CD4-positive, alpha-beta T cell treated with Interleukin-17A for 1 hour (primary cell): ENCODE results near the gene CCDC83.

ENCODE experiments used
- DNase-seq: peaks from one replicate; pipeline ENCODE4 v3.0.0-alpha.2; 2020

The CCDC83 gene

DNA sequence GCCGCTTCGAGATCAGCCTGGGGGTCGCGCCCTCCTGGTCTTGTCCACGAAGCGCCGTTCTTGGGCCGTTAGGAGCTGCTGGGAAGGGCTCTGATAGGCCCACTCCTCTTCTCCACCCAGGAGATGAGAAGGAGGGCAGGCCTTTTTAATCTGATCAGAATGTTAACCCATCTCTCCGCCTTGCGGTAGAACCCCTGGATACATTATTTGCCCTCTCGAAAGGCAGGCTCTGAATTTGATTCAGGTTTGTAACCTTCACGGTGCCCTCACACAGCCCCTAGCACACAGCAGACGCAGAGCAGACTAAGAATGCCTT lies at the start of gene CCDC83:
Gene CCDC83 (plus strand): TSS at position 43 of the 316 bp plus-strand sequence. CDS start 9,741 bp downstream, outside the sequence.
- DNase-seq: no peak

- DNase-seq: no peak
These were observed 49.8 kb upstream of the CCDC83 start for GRCh38 chr11:85805387-85805786.

GRCh38 chr11:85806016-85806415 lies 49.2 kb upstream of the CCDC83 start:
- DNase-seq: no peak

DNA sequence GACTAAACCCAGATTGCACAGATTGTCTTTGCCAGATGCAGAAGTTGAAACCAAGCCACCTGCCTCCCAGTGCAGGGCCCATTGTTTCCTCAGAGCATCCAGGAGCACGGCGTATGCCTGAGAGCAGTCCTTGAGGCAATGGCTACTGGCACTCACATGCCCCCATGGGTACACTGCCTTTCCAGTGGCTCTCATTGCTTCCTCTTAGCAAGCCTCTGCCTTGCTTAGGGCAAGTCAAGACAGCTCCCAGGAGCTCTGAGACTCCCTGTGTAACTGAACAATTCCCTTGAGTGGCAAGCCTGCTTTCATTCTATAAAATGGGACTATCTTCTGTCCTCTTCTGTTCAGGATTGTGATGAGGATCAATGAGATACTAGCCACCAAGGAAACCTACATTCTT lies 48.3 kb upstream of the CCDC83 start:
- no peak for DNase-seq

DNA sequence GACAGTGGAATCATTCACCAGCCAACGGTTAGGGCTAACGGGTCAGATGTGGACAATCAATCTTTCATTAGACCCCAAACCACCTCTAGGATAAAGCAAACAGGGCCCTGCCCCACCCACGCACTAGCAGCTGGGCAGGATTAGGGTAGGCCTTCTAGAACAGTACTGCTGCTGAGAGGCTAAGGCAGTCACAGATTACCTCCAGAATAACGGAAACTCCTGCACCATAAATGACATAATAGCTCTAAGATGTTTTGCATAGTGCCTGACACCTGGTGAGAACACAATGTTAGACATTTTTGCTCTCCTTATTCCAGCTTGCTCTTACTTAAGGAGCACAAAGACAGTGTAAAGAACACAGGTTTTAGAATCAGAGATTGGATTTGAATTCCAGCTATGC lies 46.0 kb upstream of the CCDC83 start:
- DNase-seq: peak; percentile 37

- peak; percentile 40 for DNase-seq
These were observed 45.3 kb upstream of the CCDC83 start for GRCh38 chr11:85809863-85810262.

DNA sequence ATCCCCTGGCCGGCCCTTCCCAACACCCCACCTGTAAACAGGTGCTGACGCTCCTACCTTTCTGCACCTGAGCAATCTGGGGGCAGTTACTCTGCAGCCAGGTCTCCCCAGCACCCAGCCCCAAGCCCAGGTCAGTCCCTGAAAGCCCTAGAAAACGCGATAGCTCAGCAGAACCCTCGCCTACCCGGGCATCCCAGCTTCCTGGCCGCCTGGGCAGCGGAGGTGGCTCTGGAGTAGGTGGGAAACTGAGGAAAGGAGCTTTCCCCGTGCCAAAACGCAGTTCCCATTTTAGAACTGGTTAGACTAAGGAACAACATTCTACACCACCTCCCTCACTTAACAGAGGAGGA lies 44.7 kb upstream of the CCDC83 start:
- no peak for DNase-seq

DNA sequence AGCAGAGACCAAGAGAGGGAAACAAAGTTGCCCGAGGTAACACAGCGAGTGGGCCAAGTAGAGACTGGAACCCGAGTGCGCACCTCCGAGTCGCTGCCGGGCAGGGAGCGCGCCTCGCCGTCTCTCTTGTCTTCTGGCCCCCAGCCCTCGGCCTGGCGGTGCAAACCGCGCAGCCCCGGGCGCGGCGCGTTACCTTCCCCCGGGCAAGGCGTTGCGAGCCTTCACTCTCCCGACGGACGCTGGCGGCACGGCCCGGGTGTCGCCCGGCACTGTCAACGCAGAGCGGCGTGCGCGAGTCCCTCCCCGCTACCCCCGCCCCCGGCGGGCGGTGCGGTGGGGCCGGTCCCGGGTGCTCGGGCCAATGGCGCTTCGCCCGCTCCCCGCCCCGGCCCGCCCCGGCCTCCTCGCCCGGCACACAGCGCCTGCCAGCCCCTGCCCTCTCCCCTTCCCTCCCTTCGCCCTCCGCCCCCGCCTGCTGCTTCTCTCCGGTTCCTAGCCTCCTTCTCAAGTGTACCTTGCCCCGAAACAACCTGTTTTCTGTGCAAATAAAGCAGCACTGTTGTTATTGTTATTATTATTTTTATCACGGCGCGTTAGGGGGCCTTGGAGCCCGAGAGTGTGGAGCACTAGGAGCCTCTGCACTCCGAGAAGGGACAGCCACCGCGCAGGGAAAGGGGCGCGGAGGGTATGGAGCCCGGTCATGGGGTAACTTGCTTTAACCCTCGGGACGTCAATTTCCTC lies 44.1 kb upstream of the CCDC83 start, which contains the start of gene SYTL2:
Gene SYTL2 (minus strand): TSS at position 271 of the 741 bp plus-strand sequence. CDS start 53,416 bp downstream, outside the sequence.
- DNase-seq: peak; percentile 79

GRCh38 chr11:85811624-85812023 lies 43.6 kb upstream of the CCDC83 start:
- DNase-seq: no peak

DNA sequence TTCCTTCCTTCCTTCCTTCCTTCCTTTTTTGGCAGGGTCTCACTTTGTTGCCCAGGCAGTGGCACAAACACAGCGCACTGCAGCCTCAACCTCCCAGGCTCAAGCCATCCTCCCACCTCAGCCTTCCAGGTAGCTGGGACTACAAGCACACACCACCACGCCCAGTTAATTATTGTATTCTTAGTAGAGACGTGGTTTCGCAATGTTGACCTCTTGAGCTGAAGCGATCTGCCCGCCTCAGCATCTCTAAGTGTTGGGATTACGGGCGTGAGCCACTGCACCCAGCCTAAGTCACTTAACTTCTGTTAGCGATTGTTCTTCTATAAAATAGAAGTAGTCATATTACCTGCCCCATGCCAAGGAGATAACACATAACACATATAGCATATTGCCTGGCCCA lies 41.5 kb upstream of the CCDC83 start:
- DNase-seq: no peak

DNA sequence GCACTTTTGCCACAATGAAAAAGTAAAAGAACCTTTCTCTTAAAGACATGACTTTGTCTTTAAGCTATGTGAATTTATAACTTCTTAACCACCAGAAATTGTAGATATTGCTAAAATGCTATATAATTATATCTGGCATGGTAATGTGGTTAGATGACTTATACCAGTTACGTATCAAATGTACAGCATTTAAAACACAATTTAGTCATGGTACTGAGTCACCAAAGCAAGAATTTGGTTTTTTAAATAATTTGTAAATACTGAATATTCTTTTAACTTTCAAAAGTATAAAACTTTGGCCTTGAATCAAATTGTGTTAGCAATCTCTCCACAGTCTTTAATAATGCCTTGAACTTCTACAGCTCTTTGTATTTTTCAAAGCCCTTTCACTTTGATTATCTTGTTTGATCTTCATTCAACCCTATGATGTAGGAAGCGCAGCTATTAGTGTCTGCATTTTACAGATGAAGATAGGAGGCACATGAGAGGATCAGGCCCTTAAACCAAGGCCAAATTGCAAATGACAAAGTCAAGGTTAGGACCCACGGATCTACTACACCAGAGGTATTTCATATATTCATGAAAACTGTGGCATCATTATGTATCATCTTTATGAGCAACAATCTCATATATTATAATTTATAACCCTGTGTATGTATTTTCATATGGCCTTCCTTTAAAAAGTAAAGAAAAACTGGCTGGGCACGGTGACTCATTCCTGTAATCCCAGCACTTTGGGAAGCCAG lies 39.8 kb upstream of the CCDC83 start:
- DNase-seq: no peak

GRCh38 chr11:85819441-85819840 lies 35.7 kb upstream of the CCDC83 start:
- no peak for DNase-seq

DNA sequence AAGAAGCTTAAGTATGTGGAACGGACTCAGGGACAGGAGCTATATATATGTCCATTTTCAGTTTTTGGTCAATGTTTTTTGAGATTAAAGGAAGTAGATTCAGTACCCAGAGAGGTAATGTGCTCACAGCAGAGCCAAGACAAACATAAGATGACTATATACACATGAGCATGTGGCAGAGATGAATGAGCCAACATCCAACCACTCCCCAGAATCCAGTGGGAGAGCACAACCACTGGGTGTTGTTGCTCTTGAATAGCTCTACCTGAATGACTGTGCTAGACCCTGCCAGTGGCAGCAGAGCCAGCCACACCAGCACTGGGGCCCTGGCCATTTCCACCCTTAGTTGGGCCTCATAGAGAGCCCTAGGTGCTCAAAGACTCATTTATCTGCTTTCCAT lies 33.5 kb upstream of the CCDC83 start:
- no peak for DNase-seq

GRCh38 chr11:85822814-85823213 lies 32.4 kb upstream of the CCDC83 start:
- no peak for DNase-seq

DNA sequence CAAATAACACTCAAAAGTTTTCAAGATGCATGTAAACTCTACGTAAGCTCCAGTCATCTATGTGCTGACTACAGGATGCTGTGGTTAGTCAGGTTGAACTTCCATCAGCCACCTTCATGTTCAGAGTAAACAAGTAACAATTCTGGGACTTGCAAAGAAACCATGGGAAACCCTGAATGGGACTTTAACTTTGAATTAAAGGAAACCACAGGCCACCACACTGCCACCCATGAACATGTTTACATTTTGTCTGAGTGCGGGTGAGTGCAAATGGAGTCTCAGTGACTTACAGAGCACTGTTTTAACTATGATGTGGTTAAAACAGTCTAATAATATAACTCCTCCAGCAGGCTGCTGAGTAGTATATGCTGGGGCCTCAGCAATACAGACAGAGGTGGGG lies 31.4 kb upstream of the CCDC83 start:
- peak; percentile 90 for DNase-seq

DNA sequence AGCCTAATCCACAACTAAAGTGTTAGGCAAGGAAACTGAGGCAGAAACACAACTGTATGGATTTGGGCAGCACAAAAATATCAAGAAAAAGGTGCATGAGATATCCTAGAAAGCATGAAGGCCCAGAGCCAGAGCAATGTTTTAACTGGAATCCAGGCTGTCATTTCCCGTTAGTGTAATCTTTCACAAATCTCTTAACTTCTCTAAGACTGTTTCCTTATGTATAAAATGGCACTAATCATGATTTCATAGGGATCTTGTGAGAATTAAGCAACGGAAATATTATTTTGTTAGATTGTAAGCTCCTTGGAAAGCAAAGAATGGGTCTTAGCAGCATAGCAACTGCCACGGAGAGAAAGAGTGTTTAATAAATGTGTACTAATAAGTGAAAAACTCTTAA lies 29.6 kb upstream of the CCDC83 start:
- no peak for DNase-seq

DNA sequence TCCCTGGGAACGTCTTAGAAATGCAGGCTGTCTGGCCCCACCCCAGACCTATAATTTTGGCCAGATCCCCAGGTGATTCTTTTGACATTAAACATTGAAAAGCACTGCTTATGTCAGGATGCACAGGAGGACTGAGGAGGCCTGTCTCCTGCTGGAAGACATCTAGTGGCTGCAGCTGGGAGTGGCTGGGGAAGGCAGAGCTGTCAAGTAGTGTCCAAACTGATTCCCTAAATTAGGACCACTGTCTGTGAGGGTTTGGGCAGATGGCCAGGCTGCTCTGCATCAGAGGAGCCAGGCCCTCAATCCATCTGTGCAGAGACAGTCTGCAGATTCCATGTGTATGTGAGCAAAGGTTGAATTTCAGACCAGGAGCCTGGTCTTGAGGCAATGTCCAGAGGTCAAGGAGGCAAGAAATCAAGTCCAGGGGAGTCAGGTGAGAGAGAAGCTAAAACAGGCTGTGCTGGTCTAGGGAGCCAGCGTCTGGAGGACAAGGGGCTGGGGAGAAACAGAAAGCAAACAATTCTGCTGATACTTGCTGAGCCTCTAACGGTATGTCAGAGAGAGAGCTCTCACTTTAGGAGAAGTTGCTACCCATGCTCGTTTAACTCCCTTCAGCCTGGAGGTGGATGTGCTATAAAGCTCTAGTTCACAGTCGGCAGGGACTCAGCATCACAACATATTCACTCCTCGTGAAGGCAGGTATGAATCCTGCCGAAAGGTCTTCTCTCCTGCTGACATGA lies 28.9 kb upstream of the CCDC83 start:
- peak; percentile 29 for DNase-seq

DNA sequence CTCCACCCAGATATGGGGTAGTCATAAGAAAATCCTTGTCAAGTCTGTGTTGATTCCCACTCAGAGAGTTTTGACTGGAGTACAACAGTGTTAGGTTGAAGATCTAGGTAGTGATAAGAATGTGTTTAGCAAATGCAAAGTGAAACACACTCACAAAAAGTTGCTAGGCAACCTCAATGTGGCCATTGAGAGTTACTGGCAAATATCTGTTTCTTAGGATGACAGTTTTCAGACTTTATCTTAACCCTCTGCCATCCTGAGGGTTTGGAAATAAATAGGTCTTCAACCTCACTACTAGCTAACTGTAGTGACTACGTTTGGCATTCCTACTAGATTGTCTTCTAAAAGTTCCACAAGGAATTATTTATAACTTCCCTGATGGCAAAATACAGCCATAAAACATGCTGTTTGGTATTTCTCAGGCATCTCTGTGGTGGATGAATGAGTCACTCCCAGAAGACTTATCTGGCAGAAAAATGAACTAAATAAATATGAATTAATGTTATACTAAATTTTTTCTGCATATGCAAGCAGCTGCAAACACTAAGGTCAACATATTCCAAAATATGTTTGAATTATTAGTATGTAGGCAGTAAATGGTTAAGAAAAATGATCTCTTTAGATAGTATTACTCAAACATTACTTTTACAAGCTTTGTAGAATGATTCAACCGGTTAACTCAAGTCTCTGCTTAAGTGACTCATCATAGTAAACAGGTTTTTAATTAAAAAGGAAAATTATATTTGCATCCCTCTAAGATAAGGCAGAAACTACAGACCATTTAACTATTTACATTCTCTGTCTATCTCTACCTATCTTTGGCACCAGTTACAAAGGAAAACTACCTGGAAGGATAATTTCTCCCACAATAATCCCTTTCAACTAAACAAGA lies 27.2 kb upstream of the CCDC83 start:
- peak; percentile 75 for DNase-seq

DNA sequence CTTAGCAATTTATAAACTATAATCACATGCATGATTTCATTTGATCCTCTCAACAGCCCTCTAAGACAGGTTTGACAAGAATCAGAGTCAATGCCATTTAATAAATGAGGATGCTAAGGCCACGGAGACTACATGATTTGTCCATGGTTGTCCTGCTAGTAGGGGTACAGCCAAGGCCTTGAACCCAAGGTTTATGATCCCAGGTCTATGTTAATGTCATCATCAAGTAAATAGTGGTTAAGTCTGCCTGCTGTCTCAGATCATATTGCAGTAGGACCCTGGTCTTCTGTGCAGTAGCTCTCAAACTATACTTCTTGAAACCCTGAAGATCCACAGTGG lies 26.6 kb upstream of the CCDC83 start:
- no peak for DNase-seq

GRCh38 chr11:85829172-85829571 lies 26.0 kb upstream of the CCDC83 start:
- no peak for DNase-seq

- DNase-seq: no peak
These were observed 24.1 kb upstream of the CCDC83 start for GRCh38 chr11:85831050-85831449.

DNA sequence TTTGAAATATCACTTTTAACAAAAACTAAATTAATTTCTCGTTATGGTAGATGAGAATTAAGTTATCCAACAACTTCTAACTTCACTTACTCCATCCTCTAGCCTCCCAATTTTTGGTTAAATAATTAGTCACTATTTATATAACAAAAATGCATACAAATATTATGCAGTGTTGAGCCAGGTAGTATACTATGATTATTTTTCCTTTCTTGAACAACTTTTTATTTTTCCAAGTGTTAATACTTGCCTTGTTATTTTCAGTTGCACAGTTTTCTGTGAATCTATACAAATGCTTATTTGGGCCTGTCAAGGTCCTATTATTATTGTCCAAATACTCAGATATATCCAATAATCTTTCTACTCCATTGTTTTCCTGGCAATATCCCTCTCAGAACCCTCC lies 19.9 kb upstream of the CCDC83 start:
- DNase-seq: no peak

DNA sequence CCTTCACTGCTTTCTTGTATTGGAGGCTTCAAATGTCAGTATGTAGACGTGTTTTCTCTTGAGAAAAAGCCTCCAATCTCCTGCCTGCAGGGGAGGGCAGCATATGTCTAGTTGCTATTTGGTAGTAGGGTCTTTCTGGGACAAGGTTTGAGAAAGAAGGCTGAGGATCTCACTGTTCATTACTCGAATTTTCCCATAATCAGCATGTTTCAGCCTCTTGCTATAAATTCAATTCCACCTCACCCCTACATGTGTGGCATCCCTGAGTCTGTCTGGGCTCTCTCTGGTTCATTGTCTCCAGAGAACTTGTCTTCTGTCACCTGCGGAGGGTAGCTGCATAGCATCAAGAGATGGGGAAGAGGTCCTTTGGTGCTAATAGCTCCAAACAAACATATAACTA lies 19.5 kb upstream of the CCDC83 start:
- no peak for DNase-seq
